ENCODE data around the gene GALNT2.

The GALNT2 gene

DNA sequence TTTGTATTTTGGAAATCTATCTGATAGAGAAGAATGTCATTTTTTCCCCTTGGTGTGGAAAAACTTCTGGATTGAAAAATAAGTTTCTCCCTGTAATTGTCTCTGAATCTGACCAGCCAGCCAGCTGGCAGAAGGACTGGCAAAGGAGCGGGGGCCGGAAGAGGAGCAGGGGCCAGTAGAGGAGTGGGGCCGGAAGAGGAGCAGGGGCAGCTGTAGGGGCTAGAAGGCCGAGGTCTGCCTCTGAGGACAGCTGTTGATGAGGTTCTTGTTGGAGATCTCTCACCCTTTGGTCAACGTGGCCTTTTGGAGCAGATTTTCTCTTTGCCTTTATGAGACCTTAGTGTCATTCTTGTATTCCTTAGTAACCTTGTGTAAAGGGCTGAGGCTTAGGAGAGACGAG is 121.8 kb downstream of the GALNT2 start:
- no peak for DNase-seq (ENCODE audit: low spot score)

DNA sequence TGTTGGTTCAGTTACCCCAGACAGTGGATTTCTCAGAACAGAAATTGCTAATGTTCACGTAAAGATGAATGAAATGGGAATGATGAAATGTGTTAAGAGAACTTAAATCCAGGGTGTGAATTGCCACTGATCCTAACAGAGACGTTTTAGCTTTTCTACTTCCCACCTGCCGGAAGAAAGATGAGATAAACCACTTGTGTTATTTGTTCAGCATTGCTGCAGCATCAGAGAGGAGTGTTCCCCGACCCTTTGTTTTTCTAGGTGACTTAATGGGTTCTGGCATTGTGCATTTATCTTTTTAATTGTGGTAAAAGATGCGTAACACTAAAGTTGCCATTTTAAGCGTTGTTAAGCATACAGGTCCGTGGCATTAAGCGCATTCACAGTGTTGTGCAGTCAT is 122.3 kb downstream of the GALNT2 start:
- DNase-seq (ENCODE audit: low spot score), result no peak

DNA sequence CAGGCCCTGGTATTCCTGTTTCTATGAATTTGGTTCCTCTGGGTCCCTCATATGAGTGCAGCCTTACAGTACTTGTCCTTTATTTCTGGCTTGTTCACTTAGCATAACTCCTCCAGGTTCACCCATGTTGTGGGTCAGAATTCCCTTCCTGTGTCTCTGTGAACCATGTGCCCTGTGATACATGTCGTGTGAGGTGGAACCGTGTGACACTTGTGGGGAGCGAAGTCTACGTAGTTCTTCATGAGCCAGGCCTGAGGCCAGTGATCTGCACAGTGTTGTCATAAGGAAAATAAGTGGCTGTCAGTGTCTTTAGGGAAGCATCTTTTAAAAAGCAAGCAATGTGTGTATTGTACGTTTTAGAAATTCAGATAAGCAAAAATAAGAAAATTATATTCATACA is 122.8 kb downstream of the GALNT2 start:
- no peak for DNase-seq (ENCODE audit: low spot score)

DNA sequence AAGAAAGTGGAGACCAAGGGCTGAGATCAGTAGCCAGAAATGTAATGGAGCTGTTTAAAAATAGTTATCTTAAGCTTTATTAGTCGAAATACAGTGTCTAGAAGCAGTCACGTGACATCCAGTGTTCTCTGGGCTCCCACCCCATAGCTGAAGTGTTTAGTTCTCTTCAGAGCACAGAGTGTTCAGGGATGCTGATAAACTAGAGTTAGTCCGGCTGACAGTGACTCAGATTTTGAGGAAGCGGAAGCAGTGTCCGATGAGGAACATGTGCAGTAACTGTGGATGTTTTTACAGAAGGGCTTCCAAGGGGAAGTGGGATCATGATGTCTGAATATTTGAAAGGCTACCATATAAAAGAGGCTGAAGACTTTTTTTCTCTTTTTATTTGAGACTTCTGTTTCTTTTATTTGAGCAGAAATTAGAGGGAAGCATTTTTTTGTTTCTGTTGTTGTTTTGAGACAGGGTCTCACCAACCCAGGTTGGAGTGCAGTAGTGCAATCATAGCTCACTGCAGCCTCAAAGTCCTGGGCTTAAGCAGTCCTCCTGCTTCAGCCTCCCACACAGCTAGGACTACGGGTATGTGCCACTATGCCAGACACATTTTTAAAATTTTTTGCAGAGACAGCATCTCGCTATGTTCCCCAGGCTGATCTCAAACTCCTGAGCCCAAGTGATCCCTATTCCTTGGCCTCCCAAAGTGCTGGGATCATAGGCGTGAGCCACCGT is 124.2 kb downstream of the GALNT2 start:
- no peak for DNase-seq (ENCODE audit: low spot score)

DNA sequence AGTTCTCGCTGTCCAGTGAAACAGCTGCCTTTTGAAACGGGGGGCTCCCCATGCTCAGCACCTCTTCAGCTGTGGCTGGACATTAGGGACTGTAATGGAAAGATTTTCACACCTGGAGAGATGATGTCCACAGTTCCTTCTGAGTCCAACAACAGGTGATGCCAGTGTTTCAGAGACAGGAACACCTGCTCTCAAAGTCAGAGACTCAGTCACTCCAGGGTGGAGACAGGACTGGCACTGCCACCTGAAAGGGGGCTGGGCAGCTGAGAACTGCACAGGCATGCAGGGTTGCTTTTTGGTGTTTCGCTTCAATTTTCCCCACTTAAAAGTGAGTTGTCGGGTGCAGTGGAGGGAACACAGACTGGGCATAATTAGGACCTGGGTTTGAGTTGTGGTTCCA is 124.8 kb downstream of the GALNT2 start:
- DNase-seq (ENCODE audit: low spot score), result no peak

DNA sequence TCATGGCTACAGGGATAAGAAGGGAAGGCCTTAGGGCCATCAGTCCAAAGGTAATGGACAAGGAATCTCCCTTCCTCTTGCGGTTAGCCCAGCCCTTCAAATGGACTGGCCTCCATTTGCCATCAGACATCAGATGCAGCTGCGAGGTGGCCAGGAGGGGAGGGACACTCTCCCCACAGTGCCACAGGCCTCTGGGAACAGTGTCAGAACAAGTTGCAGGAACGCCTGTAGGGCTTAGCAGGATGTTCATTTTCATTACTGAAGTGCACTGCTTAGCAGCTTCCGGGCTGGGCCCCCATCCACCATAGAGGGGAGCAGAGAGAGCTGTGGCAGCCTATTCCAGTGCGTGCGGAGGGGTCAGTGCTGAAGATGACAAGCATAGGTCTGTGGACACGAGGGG is 127.5 kb downstream of the GALNT2 start:
- DNase-seq (ENCODE audit: low spot score), result no peak

DNA sequence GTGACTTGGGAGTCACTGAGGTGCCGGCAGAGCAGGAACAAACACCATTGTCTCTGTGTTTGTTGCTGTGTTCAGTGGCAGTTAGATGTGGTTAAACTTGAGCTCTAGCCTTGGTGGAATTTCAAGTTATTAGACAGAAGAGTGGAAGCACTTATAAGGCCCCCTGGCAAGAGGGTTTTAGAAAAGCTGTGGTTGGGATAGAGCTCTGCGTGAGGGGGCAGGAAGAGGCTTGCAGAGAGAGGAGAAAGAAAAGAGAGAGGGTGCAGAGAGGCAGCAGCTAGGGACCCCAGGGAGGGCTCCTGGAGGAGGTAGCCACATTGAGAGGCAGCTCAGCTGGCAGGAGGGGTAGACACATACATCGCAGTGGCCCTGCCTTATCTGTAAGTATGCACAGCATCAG is 128.2 kb downstream of the GALNT2 start:
- no peak for DNase-seq (ENCODE audit: low spot score)

DNA sequence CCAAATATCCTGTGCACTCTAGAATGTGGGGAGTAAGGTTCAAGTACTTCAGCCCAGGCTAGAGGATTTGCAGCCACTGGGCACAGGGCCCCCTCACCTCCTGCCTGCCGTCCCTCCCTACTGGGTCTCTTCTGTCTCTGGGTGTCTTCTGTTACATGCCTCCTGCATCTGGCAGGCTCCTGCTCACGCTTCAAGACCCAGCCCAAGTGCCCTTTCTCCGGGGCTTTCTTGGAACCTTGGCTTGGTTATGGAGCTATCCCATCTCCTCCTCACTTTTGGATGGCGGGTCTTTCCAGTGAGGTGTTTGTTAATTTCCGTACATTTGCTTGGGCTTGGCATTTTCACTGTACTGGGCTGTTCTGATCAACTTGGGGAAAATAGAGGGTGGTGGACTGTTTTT is 129.0 kb downstream of the GALNT2 start:
- no peak for DNase-seq (ENCODE audit: low spot score)

DNA sequence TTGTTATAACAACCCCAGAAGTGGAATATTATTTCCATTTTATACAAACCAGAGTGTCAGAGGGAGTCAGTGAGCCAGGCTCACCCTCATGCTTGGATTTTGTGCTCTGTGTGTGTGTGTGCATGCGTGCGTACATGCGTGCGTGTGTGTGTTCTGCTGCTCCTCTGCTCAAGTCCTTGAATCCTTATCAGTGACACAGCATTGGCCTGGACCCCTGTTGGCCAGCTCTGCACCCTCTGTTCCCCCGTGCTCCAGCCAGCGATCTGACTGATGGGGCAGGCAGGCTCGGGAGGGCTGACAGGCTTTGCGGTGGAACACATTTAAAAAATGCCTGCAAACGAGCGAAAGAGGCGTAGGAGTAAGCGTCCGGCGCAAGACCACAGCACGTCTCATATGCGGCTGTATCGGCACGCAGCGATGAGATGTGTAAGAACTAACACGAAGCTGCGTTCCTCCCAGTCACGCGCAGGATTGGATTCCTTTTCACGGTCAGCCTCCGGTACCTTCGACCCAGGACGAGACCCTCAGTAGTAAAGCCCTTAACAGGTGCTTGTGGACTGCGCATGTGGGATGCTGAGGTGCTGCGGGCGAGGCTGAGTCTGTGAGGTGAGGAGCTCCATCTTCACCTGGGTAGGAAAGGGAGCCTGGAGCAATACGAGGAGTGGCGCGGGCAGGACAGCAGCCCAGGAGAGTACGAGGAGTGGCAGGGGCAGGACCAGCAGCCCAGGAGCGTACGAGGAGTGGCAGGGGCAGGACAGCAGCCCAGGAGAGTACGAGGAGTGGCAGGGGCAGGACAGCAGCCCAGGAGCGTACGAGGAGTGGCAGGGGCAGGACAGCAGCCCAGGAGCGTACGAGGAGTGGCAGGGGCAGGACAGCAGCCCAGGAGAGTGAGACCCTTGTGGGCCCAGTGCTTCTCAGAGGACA is 130.9 kb downstream of the GALNT2 start:
- no peak for DNase-seq (ENCODE audit: low spot score)

DNA sequence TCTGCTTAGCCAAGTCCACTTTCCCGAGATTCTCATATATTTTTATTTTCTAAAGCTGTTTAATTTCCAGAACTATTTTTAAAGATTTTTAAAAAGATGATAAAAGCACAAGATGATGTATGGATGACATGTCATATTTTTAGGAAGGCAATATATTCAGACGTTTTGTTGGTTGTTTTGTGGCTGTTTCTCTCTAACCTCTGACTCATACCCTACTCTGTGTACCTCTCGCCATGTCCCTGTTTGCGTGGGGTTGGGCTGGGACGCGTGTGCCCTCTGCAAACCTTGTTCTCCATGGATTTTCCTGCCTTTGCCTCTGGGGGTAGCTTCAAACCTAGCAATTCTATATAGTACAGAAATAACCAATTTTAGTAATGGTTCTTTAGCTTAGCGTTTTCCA is 132.0 kb downstream of the GALNT2 start:
- no peak for DNase-seq (ENCODE audit: low spot score)

DNA sequence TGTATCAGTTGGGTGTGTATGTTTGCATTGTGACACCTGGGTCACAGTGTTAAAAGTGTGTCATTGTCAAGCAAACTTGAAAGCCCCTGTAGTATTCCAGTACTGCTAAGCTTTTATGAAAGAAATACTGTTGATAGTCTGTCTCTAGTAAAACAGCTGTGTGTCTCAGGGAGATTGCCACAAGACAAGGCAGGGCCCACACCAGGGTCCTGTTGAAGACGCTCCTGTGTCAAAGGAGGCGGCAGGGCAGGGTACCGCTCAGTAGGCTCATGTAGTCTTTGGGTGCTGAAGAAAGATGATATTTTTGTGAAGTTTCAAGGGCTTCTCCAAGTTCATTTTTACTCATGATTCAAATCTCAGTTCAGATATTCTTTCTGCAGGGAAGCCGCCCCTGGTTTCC is 132.5 kb downstream of the GALNT2 start:
- no peak for DNase-seq (ENCODE audit: low spot score)

DNA sequence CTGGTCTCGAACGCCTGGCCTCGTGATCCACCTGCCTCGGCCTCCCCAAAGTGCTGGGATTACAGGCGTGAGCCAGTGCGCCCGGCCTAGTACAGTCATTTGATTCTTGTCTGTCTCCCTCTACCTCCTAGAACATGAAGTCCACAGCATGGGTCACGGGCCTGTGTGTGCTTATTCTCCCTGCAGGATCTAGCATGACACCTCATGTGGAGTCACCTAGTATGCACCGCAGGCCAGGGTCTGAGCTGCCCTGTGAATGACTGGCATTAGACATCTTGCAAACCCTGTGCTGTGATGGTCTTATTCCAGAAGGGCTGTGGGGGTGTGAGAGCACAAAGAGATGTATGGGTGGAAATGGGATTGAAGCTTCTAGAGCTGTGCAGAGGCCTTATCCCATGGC is 133.2 kb downstream of the GALNT2 start:
- no peak for DNase-seq (ENCODE audit: low spot score)

DNA sequence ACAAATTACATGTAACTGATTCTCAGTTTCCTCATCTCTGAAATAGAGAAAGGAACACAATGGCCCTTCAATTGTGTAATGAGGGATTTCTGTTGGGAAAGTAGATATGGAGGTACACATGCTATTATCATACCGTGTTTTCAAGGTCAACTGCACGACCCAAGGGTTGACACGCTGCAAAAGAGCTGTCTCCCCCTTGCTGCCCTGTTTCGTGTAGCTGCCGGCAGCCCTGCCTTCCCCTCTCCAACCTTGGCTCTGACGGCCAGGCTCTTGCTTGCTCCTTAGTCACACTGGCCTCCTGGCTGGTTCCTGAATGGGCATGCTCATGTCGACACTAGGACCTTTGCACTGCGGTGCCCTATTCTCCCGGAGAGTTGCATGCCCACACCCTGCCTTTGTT is 134.4 kb downstream of the GALNT2 start:
- no peak for DNase-seq (ENCODE audit: low spot score)

DNA sequence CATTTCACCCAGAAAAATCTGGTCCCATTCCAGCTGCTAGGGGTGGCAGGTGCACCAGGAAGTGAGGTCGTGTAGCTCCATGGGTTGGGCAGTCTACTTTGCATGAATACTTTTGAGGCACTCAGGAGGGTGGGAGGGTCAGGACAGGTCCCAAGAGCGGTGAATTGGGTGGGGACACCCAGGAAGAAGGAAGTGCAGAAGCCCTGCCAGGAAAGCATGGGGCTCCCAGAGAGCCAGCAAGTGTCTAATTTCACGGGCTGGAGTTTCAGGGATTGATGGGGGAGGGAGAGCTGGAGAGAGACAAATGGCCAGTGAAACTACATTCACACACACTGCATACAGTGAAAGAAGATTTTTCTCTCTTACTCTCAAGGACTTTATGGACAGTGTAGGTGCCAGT is 137.8 kb downstream of the GALNT2 start:
- no peak for DNase-seq (ENCODE audit: low spot score)

DNA sequence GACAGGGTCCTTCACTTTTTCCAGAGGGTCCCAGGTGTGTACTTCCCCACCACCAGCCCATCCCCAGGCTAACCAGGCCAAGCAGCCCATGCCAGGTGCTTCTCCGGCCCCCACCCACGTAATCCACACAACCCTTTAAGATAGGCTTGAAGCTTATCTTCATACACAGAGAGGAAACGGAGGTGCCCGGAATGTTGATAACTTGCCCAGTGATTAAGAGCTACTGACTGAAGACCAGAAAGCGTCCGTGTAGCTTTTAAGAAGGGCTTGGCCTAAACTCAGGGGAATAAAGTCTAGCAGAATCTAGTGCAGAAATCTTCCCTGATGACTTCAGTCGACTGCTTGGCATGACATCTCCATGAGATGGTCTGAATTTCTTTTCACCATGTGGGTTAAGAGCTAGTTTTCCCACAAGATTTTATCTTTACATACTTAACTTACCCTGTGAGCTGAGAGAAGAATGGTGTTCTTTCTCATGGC is 138.7 kb downstream of the GALNT2 start:
- no peak for DNase-seq (ENCODE audit: low spot score)

DNA sequence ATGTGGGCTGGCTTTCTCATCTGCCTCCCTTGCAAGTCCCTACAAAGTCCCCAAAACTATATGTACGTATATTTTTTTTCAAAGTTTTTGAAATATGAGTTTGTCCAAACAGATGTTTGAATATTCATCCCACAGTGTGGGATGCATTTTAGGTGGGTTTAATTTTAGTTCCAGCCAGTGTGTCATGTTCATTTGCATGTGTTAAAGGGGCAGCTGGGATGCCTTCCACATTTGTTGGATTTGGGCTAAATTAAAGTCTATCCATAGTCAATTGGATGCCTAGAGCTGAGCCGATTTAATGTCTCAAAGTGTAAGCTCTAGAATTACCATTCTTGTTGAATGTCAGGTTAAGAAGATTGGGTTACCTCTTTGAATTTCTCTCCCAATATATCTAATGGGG is 139.2 kb downstream of the GALNT2 start:
- DNase-seq (ENCODE audit: low spot score), result no peak

DNA sequence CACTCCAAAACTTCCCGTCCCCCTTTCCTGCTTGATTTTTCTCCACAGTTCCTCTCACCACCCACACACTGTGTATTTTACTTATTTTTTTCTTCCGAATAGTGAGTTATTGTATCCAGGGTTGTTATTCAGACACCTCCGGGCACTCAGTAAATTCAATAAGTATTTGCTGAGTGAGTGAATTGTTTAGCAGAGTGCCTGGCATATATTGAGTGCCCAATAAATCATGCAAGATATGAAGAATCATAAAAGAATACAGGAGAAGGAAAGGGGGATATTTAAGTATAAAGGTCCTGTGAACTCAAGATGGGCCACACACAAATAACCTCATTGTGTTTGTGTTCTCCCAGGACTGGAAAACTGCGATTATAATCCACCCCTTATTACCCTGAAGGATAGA is 139.9 kb downstream of the GALNT2 start:
- no peak for DNase-seq (ENCODE audit: low spot score)

DNA sequence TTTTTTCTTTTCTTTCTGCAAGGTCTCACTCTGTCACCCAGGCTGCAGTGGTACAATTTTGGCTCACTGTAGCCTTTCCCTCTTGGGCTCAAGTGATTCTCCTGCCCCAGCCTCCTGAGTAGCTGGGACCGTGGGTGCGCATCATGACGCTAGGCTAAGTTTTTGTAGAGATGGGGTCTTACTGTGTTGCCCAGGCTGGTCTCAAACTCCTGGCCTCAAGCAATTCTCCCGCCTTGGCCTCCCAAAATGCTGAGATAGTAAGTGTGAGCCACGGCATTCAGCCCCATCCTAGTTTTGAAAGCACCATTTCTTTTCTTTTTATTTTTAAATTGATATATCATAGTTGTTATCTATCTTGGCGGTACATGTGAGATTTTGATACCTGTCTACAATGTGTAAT is 140.6 kb downstream of the GALNT2 start:
- DNase-seq (ENCODE audit: low spot score), result no peak

DNA sequence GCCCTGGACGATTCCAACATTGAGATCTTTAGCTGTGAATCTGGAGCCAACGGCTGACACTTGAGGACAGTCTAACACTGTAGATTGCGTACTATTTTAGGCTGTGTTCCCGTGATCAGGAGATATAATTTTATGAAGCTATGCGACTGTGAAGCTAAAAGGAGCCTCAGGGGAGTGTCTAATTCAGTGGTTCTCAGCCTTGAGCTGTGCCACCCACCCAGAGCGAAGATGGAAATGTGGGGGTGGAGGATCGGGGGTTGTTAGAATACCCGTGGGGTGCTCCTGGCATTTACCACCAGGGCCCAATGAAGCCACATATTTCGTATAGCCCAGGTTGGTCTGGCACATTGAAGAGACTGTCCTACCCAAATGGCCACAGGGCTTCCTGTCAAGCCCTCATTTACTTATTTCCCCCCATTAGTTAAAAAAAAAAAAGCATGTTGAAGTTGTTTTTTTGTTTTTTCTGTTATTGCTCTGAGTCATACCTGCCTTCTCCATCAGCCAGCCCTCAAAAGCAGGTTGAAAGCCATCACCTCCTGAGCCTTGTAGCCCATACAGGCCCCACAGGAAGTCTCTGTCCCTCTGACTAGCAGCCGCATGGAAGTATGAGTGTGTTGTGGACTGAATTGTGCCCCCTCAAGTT is 141.7 kb downstream of the GALNT2 start:
- DNase-seq (ENCODE audit: low spot score), result no peak

DNA sequence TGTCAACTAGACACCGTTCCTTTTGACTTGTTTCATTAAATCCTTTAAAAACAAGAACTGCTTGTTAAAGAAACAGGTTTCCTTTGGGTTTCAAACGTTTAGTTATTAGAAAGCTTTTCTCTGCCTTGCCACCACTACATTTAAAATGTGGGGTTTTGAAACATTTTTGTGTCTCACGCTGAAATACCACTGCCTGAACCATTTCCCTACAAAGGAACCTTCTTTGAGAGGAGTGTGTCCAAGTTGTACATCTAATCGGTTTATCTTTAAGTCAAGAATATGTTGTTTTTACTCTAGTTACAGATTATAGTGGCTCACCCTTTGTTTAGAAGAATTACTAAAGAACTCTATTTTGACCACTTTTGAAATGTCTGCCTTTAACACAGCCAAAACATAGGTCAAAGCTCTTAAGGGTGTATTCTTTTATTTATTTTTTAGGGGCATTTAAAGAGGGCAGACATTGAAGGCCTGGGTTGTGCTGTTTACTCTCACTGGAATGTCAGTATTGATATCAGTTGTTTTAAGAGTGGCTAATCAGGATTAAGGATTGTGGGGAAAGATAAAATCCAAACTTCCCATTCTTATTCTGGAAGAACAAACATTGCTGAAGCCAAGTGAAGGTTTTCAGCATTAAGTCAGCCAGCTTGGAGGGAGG is 143.4 kb downstream of the GALNT2 start:
- DNase-seq (ENCODE audit: low spot score), result no peak

DNA sequence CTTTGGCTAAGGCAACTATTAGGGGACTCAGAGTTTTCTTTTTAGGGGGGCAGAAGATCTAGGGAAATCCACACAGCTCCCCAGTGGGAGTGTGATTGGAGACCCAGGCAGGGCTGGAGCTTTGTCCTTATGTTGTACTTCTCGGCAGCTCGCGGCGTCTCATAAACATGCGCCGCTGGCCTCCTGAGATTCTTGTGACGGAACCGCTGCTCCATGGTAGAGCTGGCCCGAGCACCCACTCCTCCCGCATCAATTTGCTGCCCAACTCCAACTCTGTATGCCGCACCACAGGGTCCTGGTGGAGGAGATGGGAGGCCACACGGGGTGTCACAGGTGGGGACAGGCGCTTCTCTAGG is 143.9 kb downstream of the GALNT2 start:
- no peak for DNase-seq (ENCODE audit: low spot score)

DNA sequence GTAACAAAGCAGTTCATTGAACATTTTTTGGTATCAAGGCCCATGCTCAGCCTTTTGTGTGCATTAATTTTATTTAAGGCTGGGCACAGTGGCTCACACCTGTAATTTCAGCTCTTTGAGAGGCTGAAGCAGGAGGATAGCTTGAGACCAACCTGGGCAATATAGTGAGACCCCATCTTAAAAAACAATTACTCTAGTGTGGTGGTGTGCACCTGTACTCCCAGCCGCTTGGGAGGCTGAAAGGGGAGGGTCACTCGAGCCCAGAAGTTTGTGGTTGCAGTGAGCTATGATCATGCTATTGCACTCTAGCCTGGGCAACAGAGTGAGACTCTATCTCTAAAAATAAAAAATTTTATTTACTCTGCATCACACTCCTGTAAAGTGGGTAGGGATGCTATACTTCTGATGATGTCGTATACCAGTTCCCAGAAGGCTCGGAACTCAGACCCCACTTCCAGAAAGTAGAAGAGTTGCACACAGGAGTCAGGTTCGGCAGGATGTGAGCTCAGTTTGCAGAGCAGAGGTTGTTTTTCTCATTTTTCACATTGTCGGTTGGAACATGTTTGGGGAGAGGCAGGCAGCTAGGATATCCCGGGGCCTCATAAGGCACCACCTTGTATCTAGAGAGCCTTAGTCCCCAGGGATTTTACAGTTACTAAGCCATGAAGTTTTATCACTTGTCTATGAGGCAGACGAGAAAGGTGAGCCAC is 144.6 kb downstream of the GALNT2 start:
- DNase-seq (ENCODE audit: low spot score), result no peak

Data from RKO (cell line).